HEK293T (cell line): Measurements from ENCODE around the gene RLF.

ENCODE experiments used
- ARNT ChIP-seq: fragments of 450-650 bp; IDR thresholded peaks from 2 replicates; pipeline ENCODE4 v1.6.1; 2017; ENCODE audit warnings: mild to moderate bottlenecking
- BHLHE40 ChIP-seq: fragments of 450-650 bp; IDR thresholded peaks from 2 replicates; pipeline ENCODE4 v1.6.1; 2016; ENCODE audit warnings: mild to moderate bottlenecking, moderate library complexity, borderline replicate concordance
- ELF4 ChIP-seq: fragments of 450-650 bp; IDR thresholded peaks from 2 replicates; pipeline ENCODE4 v1.6.1; 2017; ENCODE audit warnings: antibody characterized with exemption
- FOXA1 ChIP-seq: fragments of 450-650 bp; IDR thresholded peaks from 2 replicates; pipeline ENCODE4 v1.6.1; 2016; ENCODE audit warnings: mild to moderate bottlenecking
- FOXK2 ChIP-seq: fragments of 450-650 bp; IDR thresholded peaks from 2 replicates; pipeline ENCODE4 v1.6.1; 2016; ENCODE audit warnings: mild to moderate bottlenecking
- FOXM1 ChIP-seq: fragments of 450-650 bp; IDR thresholded peaks from 2 replicates; pipeline ENCODE4 v1.6.1; 2017; ENCODE audit warnings: mild to moderate bottlenecking, borderline replicate concordance
- L3MBTL2 ChIP-seq: fragments of 450-650 bp; conservative IDR thresholded peaks from 2 replicates; pipeline ENCODE4 v1.6.1; 2016; ENCODE audit warnings: mild to moderate bottlenecking
- LEF1 ChIP-seq: fragments of 450-650 bp; IDR thresholded peaks from 2 replicates; pipeline ENCODE4 v1.6.1; 2017; ENCODE audit warnings: mild to moderate bottlenecking, borderline replicate concordance
- SP1 ChIP-seq: fragments of 450-650 bp; IDR thresholded peaks from 2 replicates; pipeline ENCODE4 v1.6.1; 2017
- TARDBP ChIP-seq: fragments of 450-650 bp; IDR thresholded peaks from 2 replicates; pipeline ENCODE4 v1.6.1; 2016
- ZNF384 ChIP-seq: fragments of 450-650 bp; IDR thresholded peaks from 2 replicates; pipeline ENCODE4 v1.6.1; 2016

DNA sequence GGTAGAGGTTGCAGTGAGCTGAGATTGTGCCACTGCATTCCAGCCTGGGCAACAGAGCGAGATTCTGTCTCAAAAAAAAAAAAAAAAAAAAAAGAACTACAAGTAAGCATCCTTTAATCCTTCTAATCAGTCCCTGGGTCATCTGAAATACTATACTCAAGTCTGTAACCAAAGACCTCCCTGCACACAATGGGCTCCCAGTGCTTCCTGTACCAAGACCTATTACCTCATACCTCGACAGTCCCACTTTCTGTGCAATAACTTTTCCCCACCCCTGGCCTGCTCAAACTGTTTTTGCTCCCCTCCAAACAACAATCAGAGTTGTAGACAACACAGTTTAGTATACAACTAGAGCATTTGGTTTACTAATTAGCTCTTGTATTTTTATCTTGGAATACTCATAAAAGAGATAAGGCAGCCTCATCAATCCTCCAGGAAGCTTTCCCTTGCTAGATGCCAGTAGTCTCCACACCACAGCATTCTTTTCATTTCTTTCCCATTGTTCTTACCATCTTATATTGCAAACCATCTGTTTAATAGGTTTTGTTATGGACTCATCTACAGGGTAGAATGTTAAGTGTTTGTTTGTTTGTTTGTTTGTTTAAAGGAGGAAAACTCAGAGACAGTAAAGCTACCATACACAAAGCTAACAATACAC, 19.2 kb upstream of the RLF start:
- no peak for TF ChIP-seq ELF4
- TF ChIP-seq LEF1: no peak
- no peak for TF ChIP-seq FOXK2
- TF ChIP-seq TARDBP: no peak
- no peak for TF ChIP-seq BHLHE40
- no peak for TF ChIP-seq FOXM1
- no peak for TF ChIP-seq ZNF384
- no peak for TF ChIP-seq L3MBTL2
- TF ChIP-seq ARNT: no peak
- no peak for TF ChIP-seq SP1
- TF ChIP-seq FOXA1: no peak
